ENCODE results near the gene MTM1. TPM values are rescaled to one million over a fixed set of nuclear protein-coding genes. Genes with fewer than 3 reads are reported as not detected.

Gene MTM1
- total and polyA plus RNA-seq, 5 experiments from 2014 or later = 12.7 to 31.7 (median 13.4) TPM

- Mint-ChIP-seq H3K4me3 (no peak overlapping the region), H3K27ac (peak overlapping the region in 1 of 10 donors; percentile 56)
- POLR2A ChIA-PET = no interaction called here
These were observed 14.0 kb downstream of the MTM1 start for GRCh38 chrX:150582338-150582948.

DNA sequence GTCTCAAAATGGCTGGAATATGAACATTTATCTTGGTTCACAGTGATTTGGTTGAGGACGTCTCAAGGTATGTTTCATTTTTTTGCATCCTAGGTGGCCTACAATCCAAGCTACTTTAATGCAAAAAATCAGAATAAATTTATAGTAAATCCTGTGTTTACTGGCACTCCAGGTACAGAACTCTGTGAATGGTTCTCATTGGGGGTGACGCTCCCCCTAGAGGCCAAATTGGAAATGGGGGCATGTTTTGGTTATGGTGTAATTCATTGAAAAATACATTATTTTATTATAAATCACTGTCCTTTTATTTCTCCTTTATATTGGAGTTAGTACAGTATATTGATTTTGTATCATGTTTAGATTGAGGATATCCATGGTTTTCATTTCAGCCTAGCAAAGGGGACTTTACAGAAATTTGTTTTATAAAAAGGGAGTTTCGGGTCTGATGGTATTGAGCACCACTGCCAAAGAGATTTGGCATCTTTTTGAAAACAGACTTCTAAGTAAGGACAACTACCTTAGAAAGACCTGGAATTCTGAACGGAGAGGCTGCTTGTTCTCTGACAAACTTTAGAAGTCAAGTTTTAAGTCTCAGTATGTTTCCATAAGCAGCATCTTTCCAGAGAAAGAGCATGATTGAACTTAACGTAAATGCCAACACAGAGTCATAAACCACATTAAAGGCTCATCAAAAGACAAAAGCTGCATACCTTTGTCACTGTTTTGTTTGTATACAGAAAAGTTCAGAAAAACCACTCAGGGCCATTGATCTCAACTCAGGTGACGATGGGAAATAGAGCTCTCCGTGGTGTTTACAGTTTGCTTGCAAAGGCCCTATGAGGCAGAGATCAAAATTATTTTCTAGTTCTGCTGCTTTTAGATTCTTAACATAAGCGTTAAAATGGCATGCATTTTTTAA lies 19.4 kb downstream of the MTM1 start:
- Mint-ChIP-seq H3K27me3 (no peaks in the 10 kb centered on the region), H3K9me3 (no peaks in the 10 kb centered on the region), H3K4me1 (peaks cover 10 to 25% (median 16%) of the 10 kb centered on the region in 4 donors), H3K27ac (no peak overlapping the region), H3K4me3 (no peak overlapping the region), H3K36me3 (peaks cover 0 to 4% (median 0%) of the 10 kb centered on the region in 3 donors)
- DNase-seq = peak; percentile 20 to 69 (median 48)
- ATAC-seq = peak; percentile 48 to 56
- POLR2A ChIA-PET = interaction anchor here (0.6 kb wide), 1 partner anchor 18 kb away, joined by 3 read pairs; no protein-coding TSS in a partner anchor

More at GRCh38 chrX:150582338-150582948, 14.0 kb downstream of the MTM1 start:
- H3K9me3 Mint-ChIP-seq = no peaks in the 10 kb centered on the region
- peaks cover 0 to 6% (median 0%) of the 10 kb centered on the region in 3 donors for H3K36me3 Mint-ChIP-seq
- ATAC-seq = peak in 1 of 2 donors; percentile 30
- peaks cover 13 to 49% (median 35%) of the 10 kb centered on the region in 4 donors for H3K4me1 Mint-ChIP-seq
- no peaks in the 10 kb centered on the region for H3K27me3 Mint-ChIP-seq
- no peak for DNase-seq

- Mint-ChIP-seq H3K9me3 (no peaks in the 10 kb centered on the region), H3K4me3 (no peak overlapping the region), H3K36me3 (peaks cover 0 to 51% (median 2%) of the 10 kb centered on the region in 3 donors), H3K4me1 (peaks cover 0 to 9% (median 7%) of the 10 kb centered on the region in 4 donors), H3K27me3 (no peaks in the 10 kb centered on the region), H3K27ac (no peak overlapping the region)
- DNase-seq = no peak
- POLR2A ChIA-PET = no interaction called here
- ATAC-seq = no peak
These were observed 26.2 kb downstream of the MTM1 start for GRCh38 chrX:150594584-150594983.

GRCh38 chrX:150599226-150599625 lies 30.8 kb downstream of the MTM1 start:
- H3K4me3 Mint-ChIP-seq = no peak overlapping the region
- peaks cover 0 to 79% (median 12%) of the 10 kb centered on the region in 3 donors for H3K36me3 Mint-ChIP-seq
- no peaks in the 10 kb centered on the region for H3K9me3 Mint-ChIP-seq
- DNase-seq = no peak
- H3K27ac Mint-ChIP-seq = no peak overlapping the region
- no peaks in the 10 kb centered on the region for H3K27me3 Mint-ChIP-seq
- H3K4me1 Mint-ChIP-seq = peaks cover 0 to 2% (median 0%) of the 10 kb centered on the region in 4 donors
- POLR2A ChIA-PET = no interaction called here
- no peak for ATAC-seq

DNA sequence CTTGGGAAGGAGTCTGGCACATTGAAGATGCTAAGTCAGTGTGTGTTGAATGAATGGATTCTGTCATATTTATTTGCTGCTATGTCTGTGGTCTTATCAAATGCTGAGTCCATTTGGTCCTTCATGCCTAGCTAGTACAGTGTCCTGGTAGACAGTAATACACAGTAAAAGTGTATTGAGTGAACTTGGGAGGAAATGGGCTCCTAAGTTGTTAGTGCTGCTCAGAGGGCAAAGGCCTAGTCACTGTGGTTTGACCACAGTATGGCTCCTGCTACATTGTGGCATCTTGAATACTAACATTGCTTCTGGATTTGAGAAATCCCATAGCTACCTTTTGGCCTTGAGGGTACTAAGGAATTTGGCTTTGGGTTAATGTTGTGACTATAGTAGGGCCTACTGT lies 33.9 kb downstream of the MTM1 start:
- POLR2A ChIA-PET = no interaction called here
- Mint-ChIP-seq H3K4me3 (no peak overlapping the region), H3K27ac (no peak overlapping the region), H3K9me3 (no peaks in the 10 kb centered on the region), H3K4me1 (peaks cover 0 to 3% (median under 1%) of the 10 kb centered on the region in 4 donors), H3K27me3 (no peaks in the 10 kb centered on the region), H3K36me3 (peaks cover 0 to 75% (median 13%) of the 10 kb centered on the region in 3 donors)
- DNase-seq (no peak), ATAC-seq (no peak)

GRCh38 chrX:150602743-150603142 lies 34.3 kb downstream of the MTM1 start:
- no peaks in the 10 kb centered on the region for H3K27me3 Mint-ChIP-seq
- POLR2A ChIA-PET = no interaction called here
- H3K9me3 Mint-ChIP-seq = no peaks in the 10 kb centered on the region
- peaks cover 0 to 4% (median 3%) of the 10 kb centered on the region in 4 donors for H3K4me1 Mint-ChIP-seq
- no peak for DNase-seq
- H3K4me3 Mint-ChIP-seq = no peak overlapping the region
- H3K36me3 Mint-ChIP-seq = peaks cover 0 to 77% (median 13%) of the 10 kb centered on the region in 3 donors
- ATAC-seq = no peak
- peak overlapping the region in 1 of 10 donors; percentile 30 for H3K27ac Mint-ChIP-seq

DNA sequence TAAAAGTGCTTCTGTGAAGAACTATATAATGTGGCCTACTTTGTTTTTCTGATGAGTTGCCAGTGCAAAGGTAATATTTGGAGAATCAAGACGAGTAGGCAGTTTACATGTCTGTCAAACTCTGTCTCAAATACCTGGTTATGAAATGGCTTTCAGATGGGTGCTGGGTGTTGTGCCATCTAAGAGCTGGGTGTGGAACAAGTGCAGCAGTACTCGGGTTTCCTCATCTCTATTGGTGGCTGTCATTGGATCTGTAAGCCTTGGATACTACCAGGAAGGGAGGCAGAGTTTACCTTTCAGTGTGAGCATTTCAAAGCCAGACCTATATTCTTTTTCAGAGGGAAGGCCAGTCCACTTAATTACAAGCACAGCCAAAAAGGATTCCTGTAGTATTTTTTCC lies 37.2 kb downstream of the MTM1 start:
- DNase-seq (no peak), ATAC-seq (no peak)
- Mint-ChIP-seq H3K4me1 (peaks cover 0 to 6% (median 4%) of the 10 kb centered on the region in 4 donors), H3K36me3 (peaks cover 0 to 67% (median 13%) of the 10 kb centered on the region in 3 donors), H3K9me3 (no peaks in the 10 kb centered on the region), H3K27ac (no peak overlapping the region), H3K27me3 (no peaks in the 10 kb centered on the region), H3K4me3 (no peak overlapping the region)
- POLR2A ChIA-PET = no interaction called here

DNA sequence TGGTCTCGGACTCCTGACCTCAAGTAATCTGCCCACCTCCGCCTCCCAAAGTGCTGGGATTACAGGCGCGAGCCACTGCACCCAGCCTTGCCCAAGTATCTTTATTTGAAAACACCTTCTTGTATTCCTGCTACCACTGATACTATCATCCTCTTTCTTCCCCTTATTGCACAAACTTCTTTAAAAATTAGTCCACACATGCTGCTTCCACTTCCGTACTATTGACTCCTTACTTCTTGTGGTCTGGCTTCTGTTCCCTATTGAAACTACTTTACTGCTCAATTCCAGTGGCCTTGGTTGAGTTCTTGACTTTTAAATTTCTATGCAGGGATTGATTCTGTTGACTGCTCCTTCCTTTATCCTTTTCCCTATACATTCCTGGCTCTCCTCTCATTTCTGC lies 38.8 kb downstream of the MTM1 start:
- peaks cover 0 to 54% (median 8%) of the 10 kb centered on the region in 3 donors for H3K36me3 Mint-ChIP-seq
- ATAC-seq (no peak), DNase-seq (no peak)
- H3K4me1 Mint-ChIP-seq = peaks cover 0 to 6% (median 4%) of the 10 kb centered on the region in 4 donors
- POLR2A ChIA-PET = no interaction called here
- no peak overlapping the region for H3K4me3 Mint-ChIP-seq
- H3K27me3 Mint-ChIP-seq = no peaks in the 10 kb centered on the region
- no peaks in the 10 kb centered on the region for H3K9me3 Mint-ChIP-seq
- peak overlapping the region in 1 of 10 donors; percentile 14 for H3K27ac Mint-ChIP-seq

DNA sequence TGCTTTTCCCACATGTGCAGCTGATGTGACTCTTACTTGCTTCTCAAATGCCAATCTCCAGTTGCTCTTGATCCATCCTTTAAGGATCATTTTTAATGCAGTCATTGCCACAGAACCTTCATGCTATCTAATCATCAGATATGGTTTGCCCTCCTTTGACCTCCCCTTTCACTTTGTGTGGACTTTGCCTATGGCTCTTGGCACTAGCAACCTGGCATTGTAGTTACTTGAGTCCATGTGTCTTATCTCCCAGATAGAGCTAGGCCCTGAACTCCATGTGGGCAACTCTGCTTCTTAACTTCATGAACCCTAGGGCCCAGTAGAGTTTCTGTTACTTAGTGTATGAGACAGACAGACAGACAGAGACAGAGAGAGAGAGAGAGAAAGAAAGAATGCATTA lies 41.6 kb downstream of the MTM1 start:
- H3K4me3 Mint-ChIP-seq = no peak overlapping the region
- peaks cover 0 to 8% (median 3%) of the 10 kb centered on the region in 4 donors for H3K4me1 Mint-ChIP-seq
- H3K36me3 Mint-ChIP-seq = peaks cover 0 to 52% (median 1%) of the 10 kb centered on the region in 3 donors
- no peak for DNase-seq
- no peaks in the 10 kb centered on the region for H3K9me3 Mint-ChIP-seq
- H3K27ac Mint-ChIP-seq = peak overlapping the region in 1 of 10 donors; percentile 29
- POLR2A ChIA-PET = no interaction called here
- ATAC-seq = no peak
- H3K27me3 Mint-ChIP-seq = no peaks in the 10 kb centered on the region

- Mint-ChIP-seq H3K27me3 (no peaks in the 10 kb centered on the region), H3K36me3 (peaks cover 0 to 54% (median 1%) of the 10 kb centered on the region in 3 donors)
- POLR2A ChIA-PET = no interaction called here
These were observed 42.0 kb downstream of the MTM1 start for GRCh38 chrX:150610446-150610845.

DNA sequence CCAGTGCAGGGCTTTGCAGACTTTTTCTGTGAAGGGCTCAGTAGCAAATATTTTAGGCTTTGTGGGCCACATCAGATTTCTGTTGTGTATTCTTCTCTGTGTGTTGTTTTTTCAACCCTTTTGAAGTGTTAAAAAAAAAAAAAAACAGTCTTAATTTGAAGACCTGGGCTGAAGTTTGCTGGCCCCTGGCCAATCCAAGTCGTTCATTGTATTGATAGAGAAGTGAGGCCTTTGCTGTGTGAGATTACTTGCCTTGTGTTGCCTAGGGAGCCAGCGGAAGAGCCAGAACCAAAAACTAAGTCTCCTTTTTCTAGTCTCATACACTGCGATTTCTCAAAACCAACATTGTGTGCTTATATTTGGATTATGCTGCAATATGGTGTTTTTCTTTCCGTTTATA lies 46.9 kb downstream of the MTM1 start:
- Mint-ChIP-seq H3K36me3 (peaks cover 0 to 65% (median 2%) of the 10 kb centered on the region in 3 donors), H3K27me3 (no peaks in the 10 kb centered on the region)

More at GRCh38 chrX:150610446-150610845, 42.0 kb downstream of the MTM1 start:
- DNase-seq (no peak), ATAC-seq (no peak)
- no peak overlapping the region for H3K4me3 Mint-ChIP-seq
- H3K27ac Mint-ChIP-seq = no peak overlapping the region
- no peaks in the 10 kb centered on the region for H3K9me3 Mint-ChIP-seq
- H3K4me1 Mint-ChIP-seq = peaks cover 0 to 8% (median 3%) of the 10 kb centered on the region in 4 donors

GRCh38 chrX:150616179-150616862 lies 47.9 kb downstream of the MTM1 start:
- ATAC-seq (no peak), DNase-seq (no peak)
- Mint-ChIP-seq H3K36me3 (peaks cover 0 to 70% (median 5%) of the 10 kb centered on the region in 3 donors), H3K27ac (no peak overlapping the region), H3K9me3 (no peaks in the 10 kb centered on the region), H3K27me3 (no peaks in the 10 kb centered on the region), H3K4me1 (peaks cover 0 to 6% (median under 1%) of the 10 kb centered on the region in 4 donors), H3K4me3 (no peak overlapping the region)
- POLR2A ChIA-PET = no interaction called here

More for the DNA sequence above, 46.9 kb downstream of the MTM1 start:
- ATAC-seq = no peak
- Mint-ChIP-seq H3K4me3 (no peak overlapping the region), H3K4me1 (peaks cover 0 to 2% (median 0%) of the 10 kb centered on the region in 4 donors), H3K27ac (no peak overlapping the region), H3K9me3 (no peaks in the 10 kb centered on the region)
- POLR2A ChIA-PET = no interaction called here
- no peak for DNase-seq
